Uterus (tissue), 4 donors: Measurements from ENCODE around the gene PTPRD. TPM values are rescaled to one million over a fixed set of nuclear protein-coding genes. Genes with fewer than 3 reads are reported as not detected.

Experiments
- DNase-seq, 2 donors: peaks; one replicate each; pipeline ENCODE4 v3.0.0-alpha.2; 2019 to 2020
- H3K27ac ChIP-seq, 2 donors: fragments of 200-600 bp; sonication (generic); 1 replicate in 1 of 2; 2 replicates in 1 of 2; pipeline ENCODE4 v1.5.1; 2016 to 2018
- H3K27me3 ChIP-seq, 2 donors: fragments of 200-600 bp; sonication (generic); one replicate each; pipeline ENCODE4 v1.5.1; 2018 to 2019; ENCODE audit warnings: control low read depth in 1 of 2
- H3K36me3 ChIP-seq, 2 donors: fragments of 200-600 bp; sonication (generic); one replicate each; pipeline ENCODE4 v1.5.1; 2019; ENCODE audit warnings: control low read depth in 1 of 2
- H3K4me1 ChIP-seq, 2 donors: fragments of 200-600 bp; sonication (generic); one replicate each; pipeline ENCODE4 v1.5.1; 2018 to 2019; ENCODE audit warnings: control low read depth in 1 of 2
- H3K4me3 ChIP-seq, 2 donors: fragments of 200-600 bp; sonication (generic); 1 replicate in 1 of 2; 2 replicates in 1 of 2; pipeline ENCODE4 v1.5.1; 2018 to 2019; ENCODE audit warnings: mild to moderate bottlenecking in 1 of 2
- H3K9me3 ChIP-seq, 2 donors: fragments of 200-600 bp; sonication (generic); one replicate each; pipeline ENCODE4 v1.5.1; 2019; ENCODE audit warnings: control low read depth in 1 of 2
- POLR2A ChIP-seq, 2 donors: fragments of 450-650 bp; IDR thresholded peaks; one replicate each; pipeline ENCODE4 v1.6.1; 2016; ENCODE audit warnings: antibody characterized with exemption in 2 of 2, mild to moderate bottlenecking in 1 of 2, moderate library complexity in 1 of 2
- intact Hi-C: fragments of 100-400 bp; cut with DNase I; formaldehyde crosslinking; loops from one replicate; pipeline ENCODE4 v1.15.1; 2023; ENCODE audit warnings: low total_unique reads
- total RNA-seq, 4 donors: library from RNA; depleted of rRNA in 3 of 4; stranded (reverse); fragments of >200 nt in 3 of 4; gene quantifications; one replicate each; pipeline versions ENCODE4 v1.1.0 to v1.2.4, GENCODE V29; 2014 to 2023
- TF ChIP-seq, protein P1 (sequence below), 4 experiments: fragments of 200-600 bp in 2 of 4; fragments of 450-650 bp in 2 of 4; sonication (generic) in 2 of 4; IDR thresholded peaks; one replicate each; pipeline ENCODE4 v1.5.1; 2016 to 2019; ENCODE audit warnings: antibody characterized with exemption in 4 of 4, mild to moderate bottlenecking in 2 of 4, moderate library complexity in 1 of 4
- donor health status: DM: yes; HTN: yes; CAD: no.

PTPRD gene
- total RNA-seq, 4 donors from 2014 or later = 1.2 to 136 (median 26.4) TPM

- TF ChIP-seq, protein P1, sequence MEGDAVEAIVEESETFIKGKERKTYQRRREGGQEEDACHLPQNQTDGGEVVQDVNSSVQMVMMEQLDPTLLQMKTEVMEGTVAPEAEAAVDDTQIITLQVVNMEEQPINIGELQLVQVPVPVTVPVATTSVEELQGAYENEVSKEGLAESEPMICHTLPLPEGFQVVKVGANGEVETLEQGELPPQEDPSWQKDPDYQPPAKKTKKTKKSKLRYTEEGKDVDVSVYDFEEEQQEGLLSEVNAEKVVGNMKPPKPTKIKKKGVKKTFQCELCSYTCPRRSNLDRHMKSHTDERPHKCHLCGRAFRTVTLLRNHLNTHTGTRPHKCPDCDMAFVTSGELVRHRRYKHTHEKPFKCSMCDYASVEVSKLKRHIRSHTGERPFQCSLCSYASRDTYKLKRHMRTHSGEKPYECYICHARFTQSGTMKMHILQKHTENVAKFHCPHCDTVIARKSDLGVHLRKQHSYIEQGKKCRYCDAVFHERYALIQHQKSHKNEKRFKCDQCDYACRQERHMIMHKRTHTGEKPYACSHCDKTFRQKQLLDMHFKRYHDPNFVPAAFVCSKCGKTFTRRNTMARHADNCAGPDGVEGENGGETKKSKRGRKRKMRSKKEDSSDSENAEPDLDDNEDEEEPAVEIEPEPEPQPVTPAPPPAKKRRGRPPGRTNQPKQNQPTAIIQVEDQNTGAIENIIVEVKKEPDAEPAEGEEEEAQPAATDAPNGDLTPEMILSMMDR (IDR thresholded peaks at IDR 0.05) = no peak
- no peak for TF ChIP-seq POLR2A (IDR thresholded peaks at IDR 0.05)
- Histone ChIP-seq H3K9me3 (no peaks in the 10 kb centered on the region), H3K27ac (no peak overlapping the region), H3K27me3 (no peaks in the 10 kb centered on the region), H3K4me1 (no peaks in the 10 kb centered on the region), H3K4me3 (no peak overlapping the region), H3K36me3 (no peaks in the 10 kb centered on the region)
- no peak for DNase-seq
- intact Hi-C loops = no loop called here
These were observed 2223.3 kb downstream of the PTPRD start for GRCh38 chr9:8389531-8389930.

DNA sequence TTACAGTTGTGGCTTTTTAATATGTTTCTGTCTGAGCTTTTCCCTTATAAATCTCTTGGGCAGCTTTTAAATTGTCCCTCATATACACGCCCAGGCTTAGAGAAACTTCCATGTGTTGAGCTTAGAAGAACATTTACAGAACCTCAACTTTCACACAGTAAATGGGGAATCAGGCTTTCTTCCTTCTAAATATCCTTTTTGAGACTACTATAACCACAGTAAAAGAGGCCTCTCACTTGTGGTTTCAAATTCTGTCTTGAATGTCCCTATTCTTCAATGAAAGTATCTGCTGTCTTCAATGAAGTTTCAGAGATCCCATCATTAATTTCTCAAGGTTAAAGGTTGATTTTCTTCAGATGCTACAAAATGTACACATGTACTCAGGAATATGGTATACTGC lies 2224.7 kb downstream of the PTPRD start:
- no peak for DNase-seq
- H3K4me1 ChIP-seq = no peaks in the 10 kb centered on the region
- H3K9me3 ChIP-seq = no peaks in the 10 kb centered on the region
- intact Hi-C loops = no loop called here
- no peaks in the 10 kb centered on the region for H3K36me3 ChIP-seq
- H3K4me3 ChIP-seq = no peak overlapping the region
- no peak overlapping the region for H3K27ac ChIP-seq
- H3K27me3 ChIP-seq = no peaks in the 10 kb centered on the region
- TF ChIP-seq, protein P1 (IDR thresholded peaks at IDR 0.05) = no peak
- TF ChIP-seq POLR2A (IDR thresholded peaks at IDR 0.05) = no peak

DNA sequence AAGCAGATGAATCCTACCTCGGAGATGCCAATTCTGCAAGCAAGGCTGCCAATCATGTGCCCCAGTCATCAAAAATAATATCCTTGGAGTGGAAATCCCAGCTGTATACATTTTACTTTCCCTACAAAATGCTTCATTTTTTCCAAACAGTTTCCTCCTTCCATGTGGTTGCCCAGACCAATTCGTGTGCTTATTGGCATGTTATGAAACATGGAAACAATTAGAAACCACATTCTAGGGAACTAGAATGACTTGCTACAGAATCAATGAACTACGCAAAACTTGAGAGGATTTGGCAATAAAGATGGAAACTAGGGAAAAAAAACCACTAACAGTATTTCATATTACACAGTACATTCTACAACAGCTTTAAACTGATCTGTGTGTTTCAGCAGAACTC lies 2228.7 kb downstream of the PTPRD start:
- no peaks in the 10 kb centered on the region for H3K4me1 ChIP-seq
- DNase-seq = no peak
- H3K27ac ChIP-seq = no peak overlapping the region
- no peaks in the 10 kb centered on the region for H3K36me3 ChIP-seq
- TF ChIP-seq POLR2A (IDR thresholded peaks at IDR 0.05) = no peak
- TF ChIP-seq, protein P1 (IDR thresholded peaks at IDR 0.05) = no peak
- H3K27me3 ChIP-seq = no peaks in the 10 kb centered on the region
- no peak overlapping the region for H3K4me3 ChIP-seq
- intact Hi-C loops = no loop called here
- H3K9me3 ChIP-seq = no peaks in the 10 kb centered on the region

GRCh38 chr9:8382777-8383527 lies 2229.8 kb downstream of the PTPRD start:
- H3K36me3 ChIP-seq = no peaks in the 10 kb centered on the region
- H3K4me1 ChIP-seq = no peaks in the 10 kb centered on the region
- H3K4me3 ChIP-seq = no peak overlapping the region
- no peak for DNase-seq
- no peaks in the 10 kb centered on the region for H3K9me3 ChIP-seq
- TF ChIP-seq POLR2A (IDR thresholded peaks at IDR 0.05) = no peak
- TF ChIP-seq, protein P1 (IDR thresholded peaks at IDR 0.05) = no peak
- H3K27ac ChIP-seq = no peak overlapping the region
- no peaks in the 10 kb centered on the region for H3K27me3 ChIP-seq
- intact Hi-C loops = no loop called here

- Histone ChIP-seq H3K27ac (no peak overlapping the region), H3K36me3 (no peaks in the 10 kb centered on the region), H3K4me1 (no peaks in the 10 kb centered on the region), H3K4me3 (no peak overlapping the region), H3K9me3 (no peaks in the 10 kb centered on the region), H3K27me3 (no peaks in the 10 kb centered on the region)
- intact Hi-C loops = no loop called here
- TF ChIP-seq, protein P1 (IDR thresholded peaks at IDR 0.05) = no peak
- no peak for TF ChIP-seq POLR2A (IDR thresholded peaks at IDR 0.05)
- DNase-seq = no peak
These were observed 2230.5 kb downstream of the PTPRD start for GRCh38 chr9:8382266-8382665.
